Thyroid gland (tissue), 4 donors: ENCODE results near the gene IZUMO4.

Source experiments
- POLR2A ChIP-seq, 2 donors: fragments of 450-650 bp; IDR thresholded peaks; one replicate each; pipeline ENCODE4 v1.6.1; 2017; ENCODE audit warnings: antibody characterized with exemption in 2 of 2, mild to moderate bottlenecking in 2 of 2, moderate library complexity in 1 of 2
- TF ChIP-seq, protein P1 (sequence below), 6 experiments: fragments of 200-600 bp in 3 of 6; fragments of 450-650 bp in 3 of 6; sonication (generic) in 3 of 6; IDR thresholded peaks; one replicate each; pipeline ENCODE4 v1.5.1; 2016 to 2019; ENCODE audit warnings: antibody characterized with exemption in 6 of 6, mild to moderate bottlenecking in 2 of 6, inconsistent platforms in 1 of 6, moderate library complexity in 1 of 6

DNA sequence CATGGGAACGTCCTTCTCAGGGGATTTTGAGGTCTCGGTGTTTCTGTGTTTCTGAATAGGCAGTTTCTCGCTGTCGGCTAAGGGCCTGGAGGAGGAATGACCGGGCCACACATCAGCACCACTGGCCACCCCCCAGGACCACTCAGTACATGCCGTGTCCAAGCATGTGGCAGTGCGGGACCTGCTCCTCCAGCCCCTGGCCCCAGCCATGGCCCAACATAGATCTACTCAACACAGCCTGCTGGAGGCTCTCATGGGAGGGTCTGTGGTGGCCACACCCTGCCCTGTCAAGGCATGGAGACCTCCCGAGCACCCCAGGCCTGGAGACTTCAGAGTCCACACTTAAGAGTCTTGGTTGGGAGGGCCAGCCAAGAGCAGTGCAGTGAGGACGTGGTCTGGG, 17.5 kb downstream of the IZUMO4 start:
- TF ChIP-seq, protein P1, sequence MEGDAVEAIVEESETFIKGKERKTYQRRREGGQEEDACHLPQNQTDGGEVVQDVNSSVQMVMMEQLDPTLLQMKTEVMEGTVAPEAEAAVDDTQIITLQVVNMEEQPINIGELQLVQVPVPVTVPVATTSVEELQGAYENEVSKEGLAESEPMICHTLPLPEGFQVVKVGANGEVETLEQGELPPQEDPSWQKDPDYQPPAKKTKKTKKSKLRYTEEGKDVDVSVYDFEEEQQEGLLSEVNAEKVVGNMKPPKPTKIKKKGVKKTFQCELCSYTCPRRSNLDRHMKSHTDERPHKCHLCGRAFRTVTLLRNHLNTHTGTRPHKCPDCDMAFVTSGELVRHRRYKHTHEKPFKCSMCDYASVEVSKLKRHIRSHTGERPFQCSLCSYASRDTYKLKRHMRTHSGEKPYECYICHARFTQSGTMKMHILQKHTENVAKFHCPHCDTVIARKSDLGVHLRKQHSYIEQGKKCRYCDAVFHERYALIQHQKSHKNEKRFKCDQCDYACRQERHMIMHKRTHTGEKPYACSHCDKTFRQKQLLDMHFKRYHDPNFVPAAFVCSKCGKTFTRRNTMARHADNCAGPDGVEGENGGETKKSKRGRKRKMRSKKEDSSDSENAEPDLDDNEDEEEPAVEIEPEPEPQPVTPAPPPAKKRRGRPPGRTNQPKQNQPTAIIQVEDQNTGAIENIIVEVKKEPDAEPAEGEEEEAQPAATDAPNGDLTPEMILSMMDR (IDR thresholded peaks at IDR 0.05), result no peak
- no peak for TF ChIP-seq POLR2A (IDR thresholded peaks at IDR 0.05)
